Activated CD8-positive, alpha-beta memory T cell treated with anti-CD3 and anti-CD28 coated beads for 36 hours (primary cell): ENCODE data around the gene SIDT2. TPM values are rescaled to one million over a fixed set of nuclear protein-coding genes. Genes with fewer than 3 reads are reported as not detected.
"Not testable (repeated sequence)": the region's sequence is repeated elsewhere in the genome, so short reads cannot be mapped to it uniquely, and the experiment has no call there.

Experiments
- CTCF ChIA-PET: fragments of 350-600 bp; sonication (Branson Sonifier 250); formaldehyde crosslinking; loops from one replicate; lab custom pipeline; 2021; ENCODE audit warnings: antibody characterized with exemption; lab: Charles Lee
- POLR2A ChIA-PET: fragments of 350-600 bp; sonication (Branson Sonifier 250); formaldehyde crosslinking; loops from one replicate; lab custom pipeline; 2021; ENCODE audit warnings: antibody characterized with exemption; lab: Charles Lee
- total RNA-seq, 2 experiments: library from RNA; stranded (reverse); gene quantifications; one replicate each; pipeline ENCODE4 v1.2.3, GENCODE V29; 2021

Gene SIDT2
- total RNA-seq, 2 experiments from 2014 or later = 10.5 to 12.7 TPM

DNA sequence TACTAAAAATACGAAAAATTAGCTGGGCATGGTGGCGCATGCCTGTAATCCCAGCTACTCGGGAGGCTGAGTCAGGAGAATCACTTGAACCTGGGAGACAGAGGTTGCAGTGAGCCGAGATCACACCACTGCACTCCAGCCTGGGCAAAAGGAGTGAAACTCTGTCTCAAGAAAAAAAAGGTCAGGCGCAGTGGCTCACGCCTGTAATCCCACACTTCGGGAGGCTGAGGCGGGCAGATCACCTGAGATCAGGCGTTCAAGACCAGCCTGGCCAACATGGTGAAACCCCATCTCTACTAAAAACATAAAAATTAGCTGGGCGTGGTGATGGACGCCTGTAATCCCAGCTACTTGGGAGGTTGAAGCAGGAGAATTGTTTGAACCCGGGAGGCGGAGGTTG lies 4.6 kb downstream of the SIDT2 start:
- POLR2A ChIA-PET = not testable (repeated sequence)
- CTCF ChIA-PET = interaction anchor here (0.7 kb wide), 1 partner anchor 60 kb away, joined by 3 read pairs; no protein-coding TSS in a partner anchor

GRCh38 chr11:117183724-117184349 lies 5.3 kb downstream of the SIDT2 start:
- ChIA-PET POLR2A (no interaction called here), CTCF (interaction anchor here (0.7 kb wide), 1 partner anchor 61 kb away, joined by 3 read pairs; no protein-coding TSS in a partner anchor)

GRCh38 chr11:117185736-117186430 lies 7.3 kb downstream of the SIDT2 start:
- CTCF ChIA-PET = interaction anchor here (0.7 kb wide), 1 partner anchor 58 kb away, joined by 3 read pairs; no protein-coding TSS in a partner anchor
- POLR2A ChIA-PET = interaction anchor here (0.6 to 0.7 kb wide), 2 partner anchors 443 to 863 kb away, joined by 3 to 6 read pairs; no protein-coding TSS in a partner anchor

DNA sequence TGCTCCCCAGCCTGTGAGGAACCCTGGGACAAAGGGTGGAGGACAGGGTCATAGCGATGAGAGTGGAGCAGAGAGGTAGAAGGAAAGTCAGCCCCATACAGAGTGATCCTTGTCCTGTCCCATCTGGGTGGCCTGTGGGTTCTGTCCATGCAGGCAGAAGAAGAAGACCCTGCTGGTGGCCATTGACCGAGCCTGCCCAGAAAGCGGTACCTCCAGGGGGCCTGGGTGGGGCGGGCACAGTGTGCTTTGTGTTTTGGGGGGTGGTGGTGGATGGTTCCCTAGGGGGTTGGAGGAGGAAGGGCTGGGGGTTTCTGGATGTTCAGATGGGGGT lies 7.9 kb downstream of the SIDT2 start:
- CTCF ChIA-PET = no interaction called here

DNA sequence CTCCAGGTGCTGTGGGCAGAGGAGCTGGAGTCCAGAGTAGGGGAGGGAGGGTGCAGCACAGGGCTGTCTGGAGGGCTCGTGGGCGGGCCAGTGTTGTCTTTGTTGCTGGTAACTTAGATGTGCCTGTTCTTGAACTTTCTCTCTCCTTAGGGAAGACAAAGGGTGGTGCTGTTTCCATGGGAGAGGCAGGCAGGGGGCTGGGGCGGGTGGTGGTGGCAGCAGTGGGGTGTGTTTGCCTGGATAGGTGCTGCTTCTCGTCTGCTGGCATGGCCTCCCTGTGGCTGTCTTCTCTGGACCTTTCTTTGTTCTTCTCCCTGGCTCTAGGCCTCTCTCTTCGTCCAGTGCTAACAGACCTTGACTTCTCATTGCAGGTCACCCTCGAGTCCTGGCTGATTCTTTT lies 8.5 kb downstream of the SIDT2 start:
- ChIA-PET POLR2A (no interaction called here), CTCF (no interaction called here)

More for the DNA sequence above, 7.9 kb downstream of the SIDT2 start:
- POLR2A ChIA-PET = interaction anchor here (0.6 to 0.7 kb wide), 2 partner anchors 443 to 862 kb away, joined by 3 to 6 read pairs; no protein-coding TSS in a partner anchor

DNA sequence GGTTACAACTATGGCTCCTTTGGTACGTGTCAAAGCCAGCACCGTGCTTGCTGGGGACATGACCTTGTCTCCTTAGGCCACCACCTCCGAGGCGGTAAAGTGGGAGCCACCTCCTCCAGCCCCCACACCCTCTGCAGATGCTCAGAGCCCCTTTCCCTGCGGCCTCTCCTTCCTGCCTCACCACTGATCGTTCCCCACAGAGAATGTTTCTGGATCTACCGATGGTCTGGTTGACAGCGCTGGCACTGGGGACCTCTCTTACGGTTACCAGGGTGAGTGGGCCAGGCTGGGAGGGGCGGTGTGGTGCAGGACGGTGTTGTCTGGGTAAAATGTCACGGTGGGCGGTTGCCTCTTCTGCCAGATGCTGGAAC lies 8.9 kb downstream of the SIDT2 start:
- ChIA-PET POLR2A (no interaction called here), CTCF (no interaction called here)

DNA sequence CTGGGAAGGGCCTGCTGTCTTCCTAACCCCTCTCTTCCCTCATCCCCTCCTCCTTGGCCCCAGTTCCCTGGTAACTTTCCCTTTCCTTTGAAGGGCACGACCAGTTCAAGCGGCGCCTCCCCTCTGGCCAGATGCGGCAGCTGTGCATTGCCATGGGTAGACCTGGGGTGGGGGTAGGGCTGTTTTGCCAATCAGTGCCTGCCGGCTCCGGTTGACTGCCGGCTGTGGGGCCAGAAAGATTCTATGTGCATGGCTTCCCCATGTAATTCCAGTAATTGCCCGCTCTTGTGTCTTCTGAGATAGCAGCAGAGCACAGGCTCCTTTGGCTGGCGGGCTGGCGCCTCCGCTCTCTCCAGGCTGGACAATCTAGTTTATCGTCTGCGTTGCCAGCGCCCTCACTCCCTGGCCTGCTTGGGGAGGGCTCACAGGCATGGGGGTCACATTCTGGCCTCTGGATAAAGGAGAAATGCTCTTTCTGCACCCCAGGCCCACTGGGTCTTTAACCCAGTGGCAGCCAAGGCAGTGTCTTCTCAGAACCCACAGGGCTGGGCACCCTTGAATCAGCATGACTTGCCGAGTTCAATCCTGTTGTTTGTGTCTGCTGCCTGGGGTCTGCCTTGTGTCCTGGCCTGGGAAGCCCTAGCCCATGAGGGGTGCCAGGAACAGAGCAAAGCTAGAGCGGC lies 9.4 kb downstream of the SIDT2 start:
- POLR2A ChIA-PET = no interaction called here
- CTCF ChIA-PET = no interaction called here

DNA sequence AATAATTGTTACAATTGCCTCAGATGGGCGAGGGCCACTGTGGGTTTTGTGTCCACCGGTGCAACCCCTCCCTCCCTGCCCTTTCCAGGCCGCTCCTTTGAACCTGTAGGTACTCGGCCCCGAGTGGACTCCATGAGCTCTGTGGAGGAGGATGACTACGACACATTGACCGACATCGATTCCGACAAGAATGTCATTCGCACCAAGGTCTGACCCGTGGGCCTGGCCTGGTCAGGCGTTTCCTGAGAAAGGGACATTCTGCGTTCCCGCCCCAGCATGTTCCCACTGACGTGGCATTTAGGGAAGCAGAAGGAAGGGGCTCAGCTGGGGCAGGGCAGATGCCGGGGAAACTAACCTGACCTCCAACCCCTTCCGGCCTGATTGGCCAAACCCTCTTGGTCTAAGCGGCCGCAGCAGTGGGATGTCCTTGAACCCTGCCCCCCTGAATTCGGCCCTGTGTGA lies 10.1 kb downstream of the SIDT2 start:
- CTCF ChIA-PET = no interaction called here
- POLR2A ChIA-PET = no interaction called here

DNA sequence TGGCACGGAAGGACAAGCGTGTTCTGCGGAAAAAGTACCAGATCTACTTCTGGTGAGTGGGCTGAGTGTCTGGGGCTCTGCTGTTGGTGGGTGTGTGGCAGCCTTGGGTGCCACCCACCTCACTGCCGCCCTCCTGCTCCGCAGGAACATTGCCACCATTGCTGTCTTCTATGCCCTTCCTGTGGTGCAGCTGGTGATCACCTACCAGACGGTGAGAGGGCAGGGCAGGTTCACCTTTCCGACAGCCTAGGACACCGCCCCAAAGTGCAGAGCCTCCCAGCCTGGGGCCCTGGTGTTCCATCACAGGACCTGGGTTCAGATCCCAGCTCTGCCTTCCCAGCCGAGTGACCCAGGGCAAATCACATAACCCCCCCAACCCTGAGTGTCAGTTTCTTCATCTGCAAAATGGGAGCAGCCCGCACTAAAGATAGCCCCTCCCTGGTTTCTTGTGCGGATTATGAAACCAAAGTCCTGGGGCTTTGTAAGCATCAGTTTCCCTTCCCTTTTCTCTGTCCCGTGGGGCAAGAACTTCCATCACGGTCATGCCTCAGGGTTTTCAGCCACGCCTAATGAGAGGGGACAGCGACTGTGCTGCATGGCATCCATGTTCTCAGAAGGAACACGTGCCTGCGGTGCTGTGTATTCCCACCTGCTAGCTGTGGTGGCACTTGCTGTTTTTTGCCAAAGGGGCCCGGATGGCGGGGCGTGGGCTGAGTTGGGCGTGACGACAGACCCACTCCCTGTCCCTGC lies 10.8 kb downstream of the SIDT2 start:
- CTCF ChIA-PET = no interaction called here
- POLR2A ChIA-PET = no interaction called here

- POLR2A ChIA-PET = no interaction called here
- CTCF ChIA-PET = no interaction called here
Measured at GRCh38 chr11:117189941-117190544, 11.5 kb downstream of the SIDT2 start.

- ChIA-PET POLR2A (no interaction called here), CTCF (no interaction called here)
Measured at GRCh38 chr11:117191680-117192400, 13.3 kb downstream of the SIDT2 start.

- ChIA-PET POLR2A (interaction anchor here (0.6 kb wide), 1 partner anchor 100 kb away, joined by 7 read pairs; no protein-coding TSS in a partner anchor), CTCF (no interaction called here)
Measured at GRCh38 chr11:117192401-117192875, 13.9 kb downstream of the SIDT2 start.

GRCh38 chr11:117193130-117194020 lies 14.8 kb downstream of the SIDT2 start:
- ChIA-PET POLR2A (interaction anchor here (0.6 kb wide), 1 partner anchor 27 kb away, joined by 3 read pairs; no protein-coding TSS in a partner anchor), CTCF (no interaction called here)

DNA sequence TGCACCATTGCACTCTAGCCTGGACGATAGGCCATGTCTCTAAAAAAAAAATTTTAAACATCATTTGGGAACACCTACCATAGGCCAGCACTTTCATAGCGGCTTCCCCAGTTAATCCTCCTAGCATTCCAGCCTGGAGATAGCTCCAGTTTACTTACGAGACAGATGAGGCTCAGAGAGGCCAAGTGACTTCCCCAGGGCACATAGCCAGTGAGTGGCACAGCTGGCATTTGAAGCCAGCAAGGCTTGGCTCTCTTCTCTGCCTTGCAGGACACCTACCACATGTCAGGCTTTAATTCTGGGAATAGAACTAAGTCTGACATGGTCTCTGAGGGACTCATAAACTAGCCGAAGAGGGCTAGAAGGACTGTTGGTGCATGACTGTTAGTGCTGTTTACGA lies 15.7 kb downstream of the SIDT2 start:
- CTCF ChIA-PET = no interaction called here
- POLR2A ChIA-PET = no interaction called here

DNA sequence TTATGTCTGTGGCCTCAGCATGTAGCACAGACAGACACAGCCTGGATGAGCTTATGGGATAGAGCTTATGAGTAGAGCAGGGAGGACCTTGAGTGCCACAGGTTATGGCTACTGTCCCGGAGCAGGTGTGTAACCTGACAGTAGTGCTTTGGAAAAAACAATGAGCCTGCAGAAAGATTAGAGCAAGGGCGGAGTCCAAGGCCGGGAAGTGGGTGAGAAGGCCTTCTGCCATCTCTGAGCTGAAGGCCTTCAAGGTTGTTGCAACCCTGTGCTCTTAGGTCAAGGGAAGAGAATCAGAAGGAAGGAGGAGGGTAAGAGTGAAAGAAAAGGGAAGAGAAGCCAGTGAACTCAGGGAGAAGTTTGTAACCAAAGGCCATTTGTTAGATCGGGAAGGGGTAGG lies 16.7 kb downstream of the SIDT2 start:
- CTCF ChIA-PET = interaction anchor here (0.7 kb wide), 1 partner anchor 622 kb away, joined by 3 read pairs; no protein-coding TSS in a partner anchor
- POLR2A ChIA-PET = no interaction called here

DNA sequence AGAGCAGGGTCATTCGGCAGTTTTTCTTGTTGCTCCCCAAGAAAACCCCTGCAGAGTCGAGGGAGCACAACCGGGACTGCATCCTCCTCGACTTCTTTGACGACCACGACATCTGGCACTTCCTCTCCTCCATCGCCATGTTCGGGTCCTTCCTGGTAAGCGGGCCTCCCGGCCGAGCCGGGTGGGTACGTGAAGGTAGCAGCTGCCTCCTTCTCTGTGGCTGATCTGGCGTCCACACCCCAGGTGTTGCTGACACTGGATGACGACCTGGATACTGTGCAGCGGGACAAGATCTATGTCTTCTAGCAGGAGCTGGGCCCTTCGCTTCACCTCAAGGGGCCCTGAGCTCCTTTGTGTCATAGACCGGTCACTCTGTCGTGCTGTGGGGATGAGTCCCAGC lies 17.2 kb downstream of the SIDT2 start:
- CTCF ChIA-PET = no interaction called here
- POLR2A ChIA-PET = interaction anchor here (0.5 kb wide), 1 partner anchor 11 kb away, joined by 3 read pairs; no protein-coding TSS in a partner anchor

- CTCF ChIA-PET = no interaction called here
- POLR2A ChIA-PET = interaction anchor here (0.5 kb wide), 1 partner anchor 37 kb away, joined by 5 read pairs; no protein-coding TSS in a partner anchor
Measured at GRCh38 chr11:117197006-117197405, 18.5 kb downstream of the SIDT2 start.
